GM12878 (cell line): ENCODE measurements around the gene RUSC1. TPM values are rescaled to one million over a fixed set of nuclear protein-coding genes. Genes with fewer than 3 reads are reported as not detected.

Source experiments
- ASH2L ChIP-seq: fragments of 300-600, 200-600 bp; sonication (generic); IDR thresholded peaks from 2 replicates; pipeline ENCODE4 v1.6.1; 2017; ENCODE audit warnings: low read depth, mild to moderate bottlenecking, borderline replicate concordance
- CHD1 ChIP-seq: IDR thresholded peaks from 2 replicates; pipeline ENCODE4 v1.6.1; 2012; ENCODE audit warnings: low read depth, low read length, improper control_type of control experiment
- FOXK2 ChIP-seq: fragments of 450-650 bp; IDR thresholded peaks from 2 replicates; pipeline ENCODE4 v1.6.1; 2017; ENCODE audit warnings: mild to moderate bottlenecking, moderate library complexity
- IRF4 ChIP-seq: IDR thresholded peaks from 2 replicates; pipeline ENCODE4 v1.6.1; 2011; ENCODE audit warnings: low read depth, low read length
- MLLT1 ChIP-seq: fragments of 450-650 bp; IDR thresholded peaks from 2 replicates; pipeline ENCODE4 v1.6.1; 2016; ENCODE audit warnings: mild to moderate bottlenecking
- NBN ChIP-seq: fragments of 450-650 bp; IDR thresholded peaks from 2 replicates; pipeline ENCODE4 v1.6.1; 2016
- NFYA ChIP-seq: IDR thresholded peaks from 2 replicates; pipeline ENCODE4 v1.6.1; 2011; ENCODE audit warnings: low read depth, mild to moderate bottlenecking, low read length, improper control_type of control experiment, borderline replicate concordance
- NR2C1 ChIP-seq: fragments of 450-650 bp; IDR thresholded peaks from 2 replicates; pipeline ENCODE4 v1.6.1; 2017; ENCODE audit warnings: antibody characterized with exemption, mild to moderate bottlenecking, moderate library complexity
- NR2C2 ChIP-seq: IDR thresholded peaks from 2 replicates; pipeline ENCODE4 v1.6.1; 2011; ENCODE audit warnings: borderline replicate concordance, low read depth; ENCODE audit not compliant: control insufficient read depth, insufficient read length
- PAX5 ChIP-seq: IDR thresholded peaks from 2 replicates; pipeline ENCODE4 v1.6.1; 2011; ENCODE audit warnings: low read depth, low read length, borderline replicate concordance
- PML ChIP-seq: IDR thresholded peaks from 2 replicates; pipeline ENCODE4 v1.6.1; 2012; ENCODE audit warnings: low read length, inconsistent platforms
- RAD21 ChIP-seq: IDR thresholded peaks from 2 replicates; pipeline ENCODE4 v1.6.1; 2011; ENCODE audit warnings: mild to moderate bottlenecking, low read depth, low read length, moderate library complexity; ENCODE audit not compliant: insufficient read depth
- RB1 ChIP-seq: fragments of 450-650 bp; formaldehyde crosslinking; IDR thresholded peaks from 2 replicates; pipeline ENCODE4 v1.6.1; 2017; ENCODE audit warnings: mild to moderate bottlenecking, borderline replicate concordance
- SMAD1 ChIP-seq: fragments of 450-650 bp; IDR thresholded peaks from 2 replicates; pipeline ENCODE4 v1.6.1; 2018; ENCODE audit warnings: mild to moderate bottlenecking, low read depth; ENCODE audit not compliant: partially characterized antibody
- SUPT20H ChIP-seq: IDR thresholded peaks from 2 replicates; pipeline ENCODE4 v1.6.1; 2011; ENCODE audit warnings: low read depth, mild to moderate bottlenecking, low read length, moderate library complexity, borderline replicate concordance; ENCODE audit not compliant: control insufficient read depth
- USF1 ChIP-seq: IDR thresholded peaks from 2 replicates; pipeline ENCODE4 v1.6.1; 2011; ENCODE audit warnings: borderline replicate concordance, low read depth, mild to moderate bottlenecking, moderate library complexity, mixed read lengths, low read length; ENCODE audit not compliant: insufficient read depth; ENCODE audit errors: extremely low read length
- YBX1 ChIP-seq: fragments of 450-650 bp; IDR thresholded peaks from 2 replicates; pipeline ENCODE4 v1.6.1; 2016; ENCODE audit warnings: antibody characterized with exemption
- polyA plus RNA-seq, 11 experiments: library from polyadenylated mRNA; depleted of rRNA in 4 of 11; unstranded in 6 of 11; stranded (reverse) in 5 of 11; fragments of >200 nt; fragmentation: Nextera tagmentation in 4 of 11; fragmentation: Illumina TruSeq in 1 of 11; extraction: Ambion mirVana in 4 of 11; extraction: Trizol in 1 of 11; gene quantifications; 1 replicate in 1 of 11; 2 replicates in 10 of 11; pipeline versions ENCODE4 v1.2.1 to v1.2.3, GENCODE V29; 2011 to 2016; ENCODE audit warnings: inconsistent platforms in 2 of 11, missing spikeins in 2 of 11, low read depth in 1 of 11
- total RNA-seq, 4 experiments: library from RNA; depleted of rRNA in 3 of 4; stranded (reverse); fragments of >200 nt in 3 of 4; fragmentation: Illumina TruSeq in 1 of 4; extraction: Trizol in 1 of 4; gene quantifications; 2 replicates each; pipeline versions ENCODE4 v1.2.1 to v1.2.3, GENCODE V29; 2013 to 2021
- TF ChIP-seq, protein P1 (sequence below): IDR thresholded peaks from 2 replicates; pipeline ENCODE4 v1.6.1; 2011; ENCODE audit warnings: low read depth, low read length, improper control_type of control experiment, borderline replicate concordance
- TF ChIP-seq, protein P2 (sequence below): fragments of 450-650 bp; IDR thresholded peaks from 2 replicates; pipeline ENCODE4 v1.6.1; 2017; ENCODE audit warnings: borderline replicate concordance
- TF ChIP-seq, protein P3 (sequence below): fragments of 450-650 bp; formaldehyde crosslinking; IDR thresholded peaks from 2 replicates; pipeline ENCODE4 v1.4.0; 2020; ENCODE audit warnings: mild to moderate bottlenecking, moderate library complexity

The RUSC1 gene
- total and polyA plus RNA-seq, 10 of the 15 experiments (the other 5 are each of a cell fraction or from before 2014, with no cell fraction given): 1.1 to 23.7 (median 12.3) TPM

- TF ChIP-seq PML (peak; percentile 73; the same call in 1 of the 2 replicates), CHD1 (0 out of 2 replicates have a peak, but pooled peaks have one; percentile 47), NBN (peak; percentile 22; the same call in 1 of the 2 replicates), YBX1 (no peak), NR2C2 (no peak), RB1 (peak; percentile 73; the same call in 1 of the 2 replicates), ASH2L (no peak), PAX5 (peak; percentile 65), USF1 (peak; percentile 81), NFYA (peak; percentile 36; the same call in 1 of the 2 replicates), NR2C1 (peak; percentile 89), SUPT20H (no peak), MLLT1 (peak; percentile 18; the same call in 1 of the 2 replicates), IRF4 (0 out of 2 replicates have a peak, but pooled peaks have one; percentile 32), RAD21 (no peak), SMAD1 (peak; percentile 42), FOXK2 (no peak)
- TF ChIP-seq, protein P1, sequence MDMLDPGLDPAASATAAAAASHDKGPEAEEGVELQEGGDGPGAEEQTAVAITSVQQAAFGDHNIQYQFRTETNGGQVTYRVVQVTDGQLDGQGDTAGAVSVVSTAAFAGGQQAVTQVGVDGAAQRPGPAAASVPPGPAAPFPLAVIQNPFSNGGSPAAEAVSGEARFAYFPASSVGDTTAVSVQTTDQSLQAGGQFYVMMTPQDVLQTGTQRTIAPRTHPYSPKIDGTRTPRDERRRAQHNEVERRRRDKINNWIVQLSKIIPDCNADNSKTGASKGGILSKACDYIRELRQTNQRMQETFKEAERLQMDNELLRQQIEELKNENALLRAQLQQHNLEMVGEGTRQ: peak; percentile 69; the same call in 1 of the 2 replicates
- TF ChIP-seq, protein P2, sequence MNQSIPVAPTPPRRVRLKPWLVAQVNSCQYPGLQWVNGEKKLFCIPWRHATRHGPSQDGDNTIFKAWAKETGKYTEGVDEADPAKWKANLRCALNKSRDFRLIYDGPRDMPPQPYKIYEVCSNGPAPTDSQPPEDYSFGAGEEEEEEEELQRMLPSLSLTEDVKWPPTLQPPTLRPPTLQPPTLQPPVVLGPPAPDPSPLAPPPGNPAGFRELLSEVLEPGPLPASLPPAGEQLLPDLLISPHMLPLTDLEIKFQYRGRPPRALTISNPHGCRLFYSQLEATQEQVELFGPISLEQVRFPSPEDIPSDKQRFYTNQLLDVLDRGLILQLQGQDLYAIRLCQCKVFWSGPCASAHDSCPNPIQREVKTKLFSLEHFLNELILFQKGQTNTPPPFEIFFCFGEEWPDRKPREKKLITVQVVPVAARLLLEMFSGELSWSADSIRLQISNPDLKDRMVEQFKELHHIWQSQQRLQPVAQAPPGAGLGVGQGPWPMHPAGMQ: peak; percentile 59; the same call in 1 of the 2 replicates
- TF ChIP-seq, protein P3, sequence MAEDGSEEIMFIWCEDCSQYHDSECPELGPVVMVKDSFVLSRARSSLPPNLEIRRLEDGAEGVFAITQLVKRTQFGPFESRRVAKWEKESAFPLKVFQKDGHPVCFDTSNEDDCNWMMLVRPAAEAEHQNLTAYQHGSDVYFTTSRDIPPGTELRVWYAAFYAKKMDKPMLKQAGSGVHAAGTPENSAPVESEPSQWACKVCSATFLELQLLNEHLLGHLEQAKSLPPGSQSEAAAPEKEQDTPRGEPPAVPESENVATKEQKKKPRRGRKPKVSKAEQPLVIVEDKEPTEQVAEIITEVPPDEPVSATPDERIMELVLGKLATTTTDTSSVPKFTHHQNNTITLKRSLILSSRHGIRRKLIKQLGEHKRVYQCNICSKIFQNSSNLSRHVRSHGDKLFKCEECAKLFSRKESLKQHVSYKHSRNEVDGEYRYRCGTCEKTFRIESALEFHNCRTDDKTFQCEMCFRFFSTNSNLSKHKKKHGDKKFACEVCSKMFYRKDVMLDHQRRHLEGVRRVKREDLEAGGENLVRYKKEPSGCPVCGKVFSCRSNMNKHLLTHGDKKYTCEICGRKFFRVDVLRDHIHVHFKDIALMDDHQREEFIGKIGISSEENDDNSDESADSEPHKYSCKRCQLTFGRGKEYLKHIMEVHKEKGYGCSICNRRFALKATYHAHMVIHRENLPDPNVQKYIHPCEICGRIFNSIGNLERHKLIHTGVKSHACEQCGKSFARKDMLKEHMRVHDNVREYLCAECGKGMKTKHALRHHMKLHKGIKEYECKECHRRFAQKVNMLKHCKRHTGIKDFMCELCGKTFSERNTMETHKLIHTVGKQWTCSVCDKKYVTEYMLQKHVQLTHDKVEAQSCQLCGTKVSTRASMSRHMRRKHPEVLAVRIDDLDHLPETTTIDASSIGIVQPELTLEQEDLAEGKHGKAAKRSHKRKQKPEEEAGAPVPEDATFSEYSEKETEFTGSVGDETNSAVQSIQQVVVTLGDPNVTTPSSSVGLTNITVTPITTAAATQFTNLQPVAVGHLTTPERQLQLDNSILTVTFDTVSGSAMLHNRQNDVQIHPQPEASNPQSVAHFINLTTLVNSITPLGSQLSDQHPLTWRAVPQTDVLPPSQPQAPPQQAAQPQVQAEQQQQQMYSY (CRISPR knock-in tag): no peak
Observed at GRCh38 chr1:155308493-155309422, 11.9 kb upstream of the RUSC1 start, which contains the start of gene FDPS (continued).
